ENCODE results near the gene HLA-A. TPM values are rescaled to one million over a fixed set of nuclear protein-coding genes. Genes with fewer than 3 reads are reported as not detected.

HLA-A gene
- polyA plus RNA-seq, 1 donor: 98.6 TPM

GRCh38 chr6:29986179-29986781, 43.9 kb downstream of the HLA-A start:
- no peak for DNase-seq (ENCODE audit: low read depth)

DNA sequence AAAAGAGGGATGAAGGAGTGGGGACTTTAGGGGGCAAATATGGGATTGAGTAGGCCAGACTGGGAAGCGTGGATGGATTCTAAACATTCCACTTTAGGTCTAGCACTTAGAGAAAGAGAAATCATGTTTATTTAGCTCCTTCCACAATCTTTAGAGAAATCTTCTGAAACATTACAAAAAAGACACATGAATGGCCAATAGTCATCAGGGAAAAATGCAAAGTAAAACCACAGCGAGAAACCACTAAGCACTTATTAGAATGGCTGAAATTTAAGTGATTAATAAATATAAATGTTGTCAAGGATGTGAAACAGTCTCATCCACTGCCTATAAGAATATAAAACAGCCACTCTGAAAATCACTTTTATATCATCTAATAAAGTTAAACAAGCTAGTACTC, 46.9 kb downstream of the HLA-A start:
- no peak for DNase-seq (ENCODE audit: low read depth)

DNA sequence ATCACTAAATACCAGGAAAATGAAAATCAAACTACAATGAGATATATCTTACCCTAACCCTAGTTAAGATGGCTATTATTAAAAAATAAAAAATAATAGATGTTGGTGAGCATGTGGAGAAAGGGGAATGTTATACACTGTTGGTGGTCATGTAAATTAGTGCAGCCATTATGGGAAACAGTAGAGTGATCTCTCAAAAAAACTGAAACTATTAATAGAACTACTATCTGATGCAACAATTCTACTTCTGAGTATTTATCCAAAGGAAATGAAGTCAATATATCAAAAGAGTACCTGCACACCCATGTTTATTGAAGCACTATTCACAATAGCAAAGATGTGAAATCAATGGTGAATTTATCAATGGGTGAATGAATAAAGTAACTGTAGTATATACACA, 48.6 kb downstream of the HLA-A start:
- DNase-seq (ENCODE audit: low read depth): no peak

GRCh38 chr6:29992807-29993206, 50.5 kb downstream of the HLA-A start:
- DNase-seq (ENCODE audit: low read depth): no peak

DNA sequence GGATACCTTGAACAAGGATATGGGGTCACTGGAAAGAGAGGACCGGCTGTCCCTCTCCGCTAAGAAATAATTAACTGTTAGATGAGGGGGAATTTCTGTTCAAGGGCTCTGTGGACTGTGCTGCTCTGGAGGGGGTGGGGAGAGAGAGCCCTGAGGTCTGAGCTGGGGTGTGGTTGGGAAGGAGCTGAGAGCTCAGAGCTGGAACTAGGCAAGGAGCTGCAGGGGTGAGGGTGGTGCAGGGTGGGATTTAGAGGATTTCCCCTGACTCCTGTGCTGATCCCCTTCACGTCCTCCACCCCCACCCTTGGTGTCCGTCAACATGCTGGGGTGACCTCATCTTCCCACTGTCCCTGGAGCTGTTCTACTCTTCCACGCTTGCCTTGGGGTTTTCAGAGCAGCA, 52.5 kb downstream of the HLA-A start:
- no peak for DNase-seq (ENCODE audit: low read depth)

DNA sequence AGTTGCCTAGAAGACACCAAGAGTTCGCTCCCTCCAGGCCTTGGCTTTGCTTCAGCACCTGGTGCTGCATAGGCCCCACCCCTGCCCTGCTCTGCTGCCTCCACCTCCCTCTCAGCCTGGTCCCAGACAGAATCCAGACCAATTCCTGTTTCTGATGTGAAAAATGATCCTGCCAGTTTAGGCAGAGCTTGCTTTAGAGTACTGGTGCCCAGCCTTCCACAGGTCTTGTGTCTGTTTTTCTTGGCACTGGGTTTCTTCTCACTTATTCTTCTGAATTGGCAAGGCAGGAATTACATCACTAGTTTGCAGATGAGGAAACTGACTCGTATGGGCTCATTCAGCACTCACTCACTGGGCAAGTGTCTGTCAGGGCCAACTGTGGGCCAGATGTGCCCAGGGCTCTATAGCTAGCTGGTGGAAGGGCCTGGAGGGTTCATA, 53.0 kb downstream of the HLA-A start:
- no peak for DNase-seq (ENCODE audit: low read depth)

Other genes with a start within 250 kb of the HLA-A start
- 5.8 TPM for gene HLA-F, start 219.1 kb upstream of the HLA-A start, polyA plus RNA-seq (ENCODE audit: insufficient read length)
- gene HLA-G, start 114.7 kb upstream of the HLA-A start, polyA plus RNA-seq (ENCODE audit: insufficient read length): 3.3 TPM
- gene POLR1H, start 118.7 kb downstream of the HLA-A start, polyA plus RNA-seq (ENCODE audit: insufficient read length): 19.9 TPM
- gene PPP1R11, start 124.7 kb downstream of the HLA-A start, polyA plus RNA-seq (ENCODE audit: insufficient read length): 28.0 TPM
- gene RNF39, start 133.2 kb downstream of the HLA-A start, polyA plus RNA-seq (ENCODE audit: insufficient read length): 0.75 TPM
- not detected for gene TRIM31, start 170.6 kb downstream of the HLA-A start, polyA plus RNA-seq (ENCODE audit: insufficient read length)
- not detected for gene TRIM40, start 193.6 kb downstream of the HLA-A start, polyA plus RNA-seq (ENCODE audit: insufficient read length)
- 0.48 TPM for gene TRIM10, start 218.7 kb downstream of the HLA-A start, polyA plus RNA-seq (ENCODE audit: insufficient read length)
- gene TRIM15, start 221.0 kb downstream of the HLA-A start, polyA plus RNA-seq (ENCODE audit: insufficient read length): not detected

All from forelimb muscle (tissue), 1 donor.